NK-92 (cell line): ENCODE data around the gene SLC1A3.

Experiments used
- DNase-seq: peaks from one replicate; lab custom pipeline; 2025; ENCODE audit not compliant: unreplicated experiment; lab: John Stamatoyannopoulos, UW

Gene SLC1A3

DNA sequence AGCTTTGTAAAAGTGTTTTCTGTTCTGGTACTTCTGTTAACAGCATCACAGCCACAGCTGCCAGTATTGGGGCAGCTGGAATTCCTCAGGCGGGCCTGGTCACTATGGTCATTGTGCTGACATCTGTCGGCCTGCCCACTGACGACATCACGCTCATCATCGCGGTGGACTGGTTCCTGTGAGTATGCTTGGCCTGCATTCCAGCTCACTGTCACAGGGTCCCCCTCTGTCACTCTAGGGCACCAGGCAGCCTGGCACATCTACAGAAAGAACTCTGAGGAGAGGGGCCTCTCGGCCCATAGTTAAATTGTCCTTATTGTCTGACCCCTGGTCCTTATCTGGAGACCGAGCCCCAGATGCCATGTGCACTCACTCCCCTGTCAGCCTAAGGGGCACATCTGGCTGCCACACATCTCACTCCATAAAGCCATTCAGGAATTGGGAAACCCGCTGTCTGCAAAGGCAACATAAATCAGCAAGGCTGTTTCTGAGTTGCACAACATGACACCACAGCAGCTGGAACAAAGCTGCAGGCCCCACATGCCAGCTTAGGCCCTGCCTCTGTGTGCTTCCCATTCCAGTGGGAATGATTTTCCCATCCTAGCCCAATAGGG lies 77.5 kb downstream of the SLC1A3 start:
- DNase-seq = no peak

GRCh38 chr5:36685631-36686288 lies 79.4 kb downstream of the SLC1A3 start:
- no peak for DNase-seq

- DNase-seq = no peak
Observed at GRCh38 chr5:36686881-36687280, 80.5 kb downstream of the SLC1A3 start.

DNA sequence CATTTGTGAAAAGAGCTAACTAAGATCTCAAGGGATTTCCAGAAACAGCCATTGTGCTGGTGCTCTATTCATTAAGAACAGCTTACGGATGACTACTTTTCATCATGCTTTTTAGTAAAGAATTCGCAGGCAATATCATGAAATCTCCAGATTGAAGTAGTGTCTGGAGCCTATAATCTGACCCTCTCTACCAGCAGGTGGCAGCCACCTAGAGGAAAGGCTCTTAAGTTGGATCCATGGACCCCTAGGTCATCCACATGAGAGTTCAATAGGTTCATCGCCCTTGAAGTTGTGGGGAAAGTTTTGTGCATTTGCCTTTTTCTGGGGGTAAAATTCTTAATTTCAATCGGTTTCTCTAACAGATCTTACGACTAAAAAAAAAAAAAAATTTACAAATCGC lies 82.3 kb downstream of the SLC1A3 start:
- DNase-seq = no peak

- no peak for DNase-seq
Observed at GRCh38 chr5:36689225-36689624, 82.8 kb downstream of the SLC1A3 start.

- no peak for DNase-seq
Observed at GRCh38 chr5:36690041-36690961, 83.9 kb downstream of the SLC1A3 start.

GRCh38 chr5:36691226-36691625 lies 84.8 kb downstream of the SLC1A3 start:
- no peak for DNase-seq

DNA sequence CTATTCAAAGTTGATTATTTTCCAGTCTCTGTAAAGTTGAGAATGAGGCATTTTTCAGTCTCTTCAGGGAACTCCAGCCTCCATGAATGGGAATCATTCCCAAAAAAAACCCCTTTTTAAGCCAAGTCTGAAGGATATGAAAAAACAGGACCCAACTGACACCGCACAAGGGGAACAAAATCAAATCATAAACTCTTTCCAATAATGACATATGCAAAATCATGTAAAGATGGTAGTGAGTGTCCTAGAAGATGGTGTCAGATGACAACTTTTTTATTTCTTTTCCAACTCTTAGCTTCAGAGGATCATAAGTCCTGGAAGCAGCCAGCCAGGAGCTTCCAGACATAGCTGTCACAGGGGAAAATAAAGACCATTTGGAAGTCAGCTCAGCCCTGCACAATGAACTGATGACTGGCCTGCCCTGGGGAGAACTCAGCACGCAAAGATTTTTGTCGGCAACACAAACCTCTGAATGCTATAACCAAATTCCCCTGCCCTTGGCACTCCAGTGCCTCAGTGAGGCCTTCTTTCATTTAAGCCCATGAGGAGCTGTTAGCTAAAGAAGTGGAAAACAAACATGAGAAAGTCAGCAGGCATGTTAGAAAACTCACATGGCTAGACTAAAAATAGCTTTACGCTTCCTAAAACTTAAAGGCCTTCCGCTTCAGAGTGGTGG lies 85.4 kb downstream of the SLC1A3 start:
- DNase-seq = no peak

DNA sequence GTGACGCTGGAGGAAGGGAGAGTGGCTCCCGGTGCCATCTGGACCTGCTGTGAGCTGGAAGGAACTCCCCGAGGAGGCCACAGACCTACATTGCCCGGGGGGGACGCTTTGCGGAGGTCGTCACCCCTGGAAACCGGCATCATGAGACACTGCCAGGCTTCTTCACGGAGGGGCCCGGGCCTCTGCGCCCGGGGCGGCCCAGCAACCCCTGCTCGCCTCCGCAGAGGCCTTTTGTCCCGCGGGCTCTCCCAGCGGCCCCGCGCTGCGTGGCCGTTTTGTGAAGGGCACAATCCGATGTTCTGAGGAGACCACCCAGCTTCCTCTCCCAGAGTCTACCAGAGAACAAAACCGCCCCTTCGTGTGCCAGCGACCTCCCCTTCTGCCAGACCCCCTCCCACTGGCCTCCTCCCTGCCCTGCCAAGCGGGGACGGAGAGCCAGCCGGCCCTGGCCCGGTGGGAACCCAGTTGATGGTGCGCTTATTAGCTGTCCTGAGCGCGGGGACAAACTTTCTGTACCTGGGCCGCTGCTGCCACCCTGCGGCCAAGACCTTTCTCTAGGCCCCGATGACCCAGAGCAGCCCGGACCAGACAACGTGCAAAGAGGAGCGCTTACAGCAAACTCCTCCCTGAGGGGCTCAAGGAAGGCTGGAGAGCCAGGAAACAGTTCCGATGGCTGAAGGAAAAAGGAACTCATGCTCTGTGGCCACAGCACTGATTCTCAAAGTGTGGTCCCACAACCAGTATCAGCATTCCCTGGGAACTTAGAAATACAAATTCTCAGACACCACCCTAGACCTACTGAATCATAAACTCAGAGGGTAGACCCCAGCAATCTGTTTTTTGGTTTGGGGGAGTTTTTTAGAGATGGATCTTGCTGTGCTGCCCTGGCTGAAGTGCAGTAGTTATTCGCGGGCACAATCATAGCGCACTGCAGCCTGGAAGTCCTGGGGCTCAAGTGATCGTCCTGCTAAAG lies 86.7 kb downstream of the SLC1A3 start:
- DNase-seq = no peak

GRCh38 chr5:36694351-36694750 lies 87.9 kb downstream of the SLC1A3 start:
- DNase-seq = no peak

DNA sequence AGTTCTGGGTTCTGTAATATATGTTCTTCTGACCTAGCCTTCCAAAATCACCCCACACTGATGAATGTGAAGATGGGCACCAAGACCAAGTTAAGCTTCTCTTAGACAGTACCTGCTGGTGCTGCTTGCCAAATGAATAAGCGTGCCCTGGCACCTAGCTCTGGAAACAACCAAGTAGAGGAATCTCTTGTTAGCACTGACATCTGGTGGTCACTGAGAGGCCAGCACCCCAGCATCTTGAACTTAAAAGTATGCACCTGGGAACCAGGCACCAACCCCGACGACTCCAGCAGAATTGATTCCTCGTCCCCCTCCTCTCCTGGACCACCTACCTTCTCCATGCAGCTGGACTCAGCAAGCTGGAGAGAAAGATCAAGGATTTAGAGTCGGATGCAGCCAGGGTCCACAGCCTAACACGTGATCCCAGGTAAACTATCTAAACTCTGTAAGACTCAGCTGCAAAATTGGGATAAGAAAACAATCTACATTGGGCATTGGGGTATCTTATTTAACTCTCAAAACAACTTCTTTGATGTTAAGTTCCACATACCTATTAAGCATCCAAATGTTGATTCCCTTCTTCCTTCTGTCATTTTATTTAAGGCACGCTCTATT lies 89.8 kb downstream of the SLC1A3 start:
- DNase-seq = no peak

DNA sequence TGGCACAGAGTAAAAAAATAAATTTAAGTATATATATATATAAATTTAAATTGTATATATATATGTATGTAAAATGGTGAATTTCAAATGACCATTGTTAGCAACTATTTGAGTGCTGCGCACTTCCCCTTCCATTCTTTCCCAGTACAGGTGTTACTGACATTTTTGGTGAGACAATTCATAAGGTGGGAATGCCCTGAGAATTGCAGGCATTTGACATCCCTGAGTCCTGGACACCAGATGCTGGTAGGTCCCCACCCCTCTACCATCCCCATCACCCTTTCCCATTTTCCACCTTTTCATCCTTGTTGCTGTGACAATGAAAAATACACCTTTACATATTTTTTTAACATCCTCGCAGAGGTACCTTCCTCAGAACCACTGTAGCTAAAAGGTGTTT lies 91.6 kb downstream of the SLC1A3 start:
- no peak for DNase-seq

GRCh38 chr5:36701085-36701698 lies 94.8 kb downstream of the SLC1A3 start:
- DNase-seq = no peak

- no peak for DNase-seq
Observed at GRCh38 chr5:36703245-36703860, 96.9 kb downstream of the SLC1A3 start.

DNA sequence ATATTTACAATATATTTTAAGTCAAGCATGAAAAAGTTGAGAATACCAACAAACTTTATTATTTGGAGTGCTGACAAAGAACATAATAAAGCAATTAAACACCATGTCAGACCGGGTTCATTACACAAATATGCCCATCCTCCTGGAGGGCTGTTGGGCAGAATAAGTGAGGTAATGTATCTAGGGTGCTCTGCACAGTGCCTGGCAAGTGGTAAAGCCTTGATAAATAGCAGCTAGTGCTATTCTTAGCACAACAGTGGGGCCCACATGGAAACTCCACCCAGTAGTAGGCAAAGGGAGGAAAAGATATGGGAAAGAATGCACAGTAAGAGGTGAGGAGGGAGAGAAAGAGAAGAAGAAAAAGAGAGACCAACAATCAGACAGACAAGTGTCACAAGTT lies 97.7 kb downstream of the SLC1A3 start:
- no peak for DNase-seq

DNA sequence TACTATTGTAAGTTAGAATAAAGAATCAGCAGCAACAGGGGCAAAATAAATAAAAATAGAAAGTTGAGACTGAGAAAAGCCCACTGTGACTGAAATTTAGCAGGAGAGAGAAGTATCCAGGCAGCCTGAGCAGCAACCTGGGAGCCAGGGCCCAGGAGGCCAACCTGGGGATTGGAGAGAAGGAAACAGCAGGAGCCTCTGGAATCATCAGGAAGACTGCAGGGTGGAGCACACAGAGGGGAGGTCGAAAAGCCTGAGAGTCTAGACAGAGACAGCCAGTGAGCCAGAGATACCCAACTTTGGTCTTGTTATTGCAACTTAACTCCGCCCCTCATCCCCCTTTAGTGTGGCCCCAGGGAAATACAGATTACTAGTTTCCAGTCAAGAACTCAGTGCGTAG lies 98.6 kb downstream of the SLC1A3 start:
- no peak for DNase-seq

DNA sequence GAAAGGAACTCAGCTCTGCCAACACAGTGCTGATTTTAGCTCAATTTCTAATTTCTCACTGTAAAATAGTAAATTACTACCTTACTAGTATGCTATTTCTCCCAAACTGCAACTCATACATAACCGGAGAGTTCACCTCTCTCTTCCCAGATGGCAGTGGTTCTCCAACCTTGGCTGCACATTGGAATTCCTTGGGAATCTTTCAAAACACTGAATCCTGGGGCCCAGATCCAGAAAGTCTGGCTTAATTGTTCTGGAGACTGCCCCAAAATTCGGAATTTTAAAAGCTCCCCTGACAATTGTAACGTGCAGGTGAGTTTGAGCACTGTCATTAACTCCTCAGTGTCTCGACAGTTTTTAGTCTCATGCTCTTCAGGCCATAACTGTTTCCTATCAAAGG lies 100.3 kb downstream of the SLC1A3 start:
- DNase-seq = no peak

GRCh38 chr5:36708996-36709395 lies 102.6 kb downstream of the SLC1A3 start:
- no peak for DNase-seq

GRCh38 chr5:36710039-36710438 lies 103.6 kb downstream of the SLC1A3 start:
- no peak for DNase-seq
